NOMO-1 treated with DMSO at 0.1 percent for 48 hours (cell line): ENCODE data around the gene ATAD2B.
"Not testable (repeated sequence)": the region's sequence is repeated elsewhere in the genome, so short reads cannot be mapped to it uniquely, and the experiment has no call there.

ENCODE experiments used
- DNase-seq: peaks from one replicate; lab custom pipeline; 2025; ENCODE audit not compliant: unreplicated experiment; lab: John Stamatoyannopoulos, UW

The ATAD2B gene

DNA sequence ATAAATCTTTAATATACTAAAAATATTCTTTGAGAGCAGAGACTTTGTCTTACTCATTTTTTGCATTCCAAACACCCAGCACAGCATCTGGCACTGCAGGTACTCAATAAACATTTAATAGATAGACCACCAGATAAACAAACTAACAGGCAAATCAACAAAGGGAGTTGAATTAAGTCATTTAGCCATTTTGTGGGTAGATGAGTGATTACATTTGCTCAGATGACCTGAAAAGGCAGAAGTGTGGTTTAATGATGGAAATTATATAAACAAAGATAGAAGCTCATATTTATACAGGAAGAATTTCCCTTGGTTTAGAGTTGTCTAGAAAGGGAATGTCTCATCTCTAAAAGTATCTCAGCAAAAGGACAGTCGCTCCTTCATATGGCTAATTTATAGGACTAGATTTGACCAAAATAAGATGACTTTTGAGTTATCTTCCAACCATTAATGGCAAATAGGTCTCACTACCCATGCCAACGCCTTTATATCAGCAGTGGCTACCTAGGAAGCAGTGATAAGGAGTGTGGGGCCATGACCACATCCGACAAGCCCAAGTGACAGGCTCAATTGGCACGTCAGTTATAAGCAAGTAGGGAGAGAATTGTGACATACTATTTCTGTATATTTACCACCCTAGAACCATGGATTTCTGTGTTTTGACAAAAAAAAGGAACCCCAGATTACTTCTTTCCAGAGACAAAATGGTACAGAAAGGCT lies 173.5 kb downstream of the ATAD2B start:
- DNase-seq = no peak

- no peak for DNase-seq
Measured at GRCh38 chr2:23751747-23752265, 175.1 kb downstream of the ATAD2B start.

GRCh38 chr2:23746141-23746863 lies 180.6 kb downstream of the ATAD2B start:
- no peak for DNase-seq

DNA sequence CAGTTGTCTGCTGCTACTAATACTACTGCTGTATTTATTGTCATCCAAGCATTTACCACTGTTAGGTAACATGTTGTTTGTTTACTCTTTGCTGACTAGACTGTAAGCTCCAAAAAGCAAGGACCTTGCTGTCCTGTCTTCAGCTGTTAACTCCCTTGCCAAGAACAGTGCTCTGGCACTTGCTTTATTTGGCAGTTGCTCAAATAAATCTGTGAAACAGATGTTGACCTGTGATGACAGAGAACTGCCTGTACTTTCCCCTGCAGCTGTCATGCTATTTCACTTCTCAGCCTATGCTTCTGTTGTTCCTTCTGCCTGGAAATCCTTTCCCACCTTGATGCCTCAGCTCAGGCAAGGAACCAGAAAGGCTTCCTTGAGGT lies 181.2 kb downstream of the ATAD2B start:
- no peak for DNase-seq

GRCh38 chr2:23745068-23745725 lies 181.7 kb downstream of the ATAD2B start:
- DNase-seq = no peak

DNA sequence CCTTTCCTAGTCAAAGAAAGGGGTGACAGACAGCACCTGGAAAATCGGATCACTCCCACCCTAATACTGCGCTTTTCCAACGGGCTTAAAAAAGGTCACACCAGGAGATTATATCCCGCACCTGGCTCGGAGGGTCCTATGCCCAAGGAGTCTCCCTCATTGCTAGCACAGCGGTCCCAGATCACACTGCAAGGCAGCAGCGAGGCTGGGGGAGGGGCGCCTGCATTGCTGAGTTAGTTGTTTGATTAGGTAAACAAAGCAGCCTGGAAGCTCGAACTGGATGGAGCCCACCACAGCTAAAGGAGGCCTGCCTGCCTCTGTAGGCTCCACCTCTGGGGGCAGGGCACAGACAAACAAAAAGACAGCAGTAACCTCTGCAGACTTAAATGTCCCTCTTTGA lies 190.1 kb downstream of the ATAD2B start:
- not testable (repeated sequence) for DNase-seq

DNA sequence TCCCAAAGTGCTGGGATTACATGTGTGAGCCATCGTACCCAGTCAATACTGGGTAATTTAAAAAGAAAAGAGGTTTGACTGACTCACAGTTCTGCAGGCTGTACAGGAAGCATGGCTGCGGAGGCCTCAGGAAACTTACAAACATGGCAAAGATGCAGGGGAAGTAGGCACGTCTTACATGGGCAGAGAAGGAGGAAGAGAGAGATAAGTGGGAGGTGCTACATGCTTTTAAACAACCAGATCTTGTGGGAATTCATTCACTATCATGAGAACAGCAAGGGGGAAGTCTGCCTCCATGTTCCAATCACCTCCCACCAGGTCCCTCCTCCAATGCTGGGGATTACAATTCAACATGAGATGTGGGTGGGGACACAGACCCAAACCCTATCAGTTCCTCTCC lies 192.5 kb downstream of the ATAD2B start:
- DNase-seq = no peak

GRCh38 chr2:23723029-23723428 lies 203.9 kb downstream of the ATAD2B start:
- DNase-seq = not testable (repeated sequence)

- DNase-seq = no peak
Measured at GRCh38 chr2:23722255-23722654, 204.7 kb downstream of the ATAD2B start.

DNA sequence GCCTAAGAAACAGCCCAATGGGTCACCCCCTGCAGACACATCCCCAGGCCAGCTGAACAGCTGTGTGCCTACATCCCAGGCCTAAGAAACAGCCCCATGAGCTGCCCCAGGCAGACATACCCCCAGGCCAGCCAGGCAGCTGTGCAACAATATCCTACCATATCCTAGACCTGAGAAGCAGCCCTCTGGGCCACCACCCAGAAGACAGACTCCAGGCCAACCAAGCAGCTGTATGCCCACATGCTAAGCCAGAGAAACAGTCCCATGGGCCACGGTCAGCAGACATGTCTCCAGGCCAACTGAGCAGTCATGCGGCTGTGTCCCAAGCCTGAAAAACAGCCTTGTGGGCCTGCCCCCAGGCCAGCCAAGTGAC lies 205.5 kb downstream of the ATAD2B start:
- no peak for DNase-seq

DNA sequence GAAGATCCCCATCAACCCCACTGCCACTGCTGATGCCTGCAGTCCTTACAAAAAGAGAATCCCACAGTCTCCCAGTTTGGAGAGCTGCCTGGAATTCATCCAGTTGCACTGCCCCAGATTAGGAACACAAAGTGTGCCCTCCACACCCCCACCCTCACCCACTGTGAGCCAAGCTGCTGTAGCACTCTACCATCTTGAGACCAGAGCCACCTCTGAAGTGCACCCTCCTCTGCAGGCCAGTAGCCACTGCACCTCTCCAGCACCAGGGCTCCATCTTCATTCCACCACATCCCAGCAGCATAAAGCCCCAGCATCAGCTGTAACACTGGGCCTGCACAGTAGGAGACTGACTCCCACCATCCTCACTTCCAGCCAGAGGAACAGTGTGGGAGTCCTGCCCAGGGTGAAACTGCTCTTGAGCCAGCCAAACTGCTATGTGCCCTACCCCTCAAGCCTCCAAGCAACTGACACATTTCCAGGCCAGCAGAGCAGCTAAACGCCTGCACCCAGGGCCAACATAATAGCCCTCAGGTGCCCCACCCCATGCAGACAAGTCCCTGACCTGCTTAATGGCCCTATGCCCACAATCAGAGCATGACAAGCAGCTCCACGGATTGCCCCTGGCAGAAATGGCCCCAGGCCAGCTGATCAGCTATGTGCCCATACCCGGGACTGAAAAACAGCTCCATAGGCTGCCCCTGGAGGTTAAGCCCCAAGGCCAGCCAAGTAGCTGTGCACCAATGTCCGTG lies 206.0 kb downstream of the ATAD2B start:
- no peak for DNase-seq

GRCh38 chr2:23719716-23720115 lies 207.2 kb downstream of the ATAD2B start:
- DNase-seq = no peak

DNA sequence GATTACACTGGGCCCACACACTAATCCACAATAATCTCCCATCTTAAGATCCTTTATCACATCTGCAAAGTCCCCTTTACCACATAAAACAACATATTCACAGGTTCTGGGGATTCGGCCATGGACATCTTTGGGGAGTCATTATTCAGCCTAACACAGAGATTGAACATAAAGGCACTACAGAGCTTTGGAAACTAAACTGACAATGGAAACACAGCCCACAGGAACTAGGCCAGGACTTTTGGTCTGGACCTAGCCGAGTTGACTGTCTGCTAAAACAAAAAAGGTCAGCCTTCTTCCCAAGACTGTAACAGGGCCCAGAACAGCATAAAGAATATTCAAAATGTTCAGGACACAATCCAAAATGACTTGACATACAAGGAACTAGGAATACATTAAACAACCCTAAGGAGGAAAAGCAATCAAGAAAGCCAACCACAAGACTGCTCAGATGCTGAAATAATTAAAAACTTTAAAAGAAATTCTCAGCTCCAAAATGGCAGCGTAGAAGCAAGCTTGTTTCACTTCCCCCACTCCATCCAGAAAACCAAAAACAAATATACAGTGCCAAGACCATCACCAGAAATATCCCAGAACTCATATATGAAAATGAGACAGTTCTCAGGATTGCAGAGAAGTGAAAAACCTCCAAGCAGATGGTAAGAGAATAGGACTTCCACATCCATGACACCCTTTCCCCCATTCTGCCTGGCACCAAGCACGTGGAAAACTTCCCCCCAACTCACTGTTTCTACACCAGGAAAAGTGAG lies 207.8 kb downstream of the ATAD2B start:
- DNase-seq = no peak

DNA sequence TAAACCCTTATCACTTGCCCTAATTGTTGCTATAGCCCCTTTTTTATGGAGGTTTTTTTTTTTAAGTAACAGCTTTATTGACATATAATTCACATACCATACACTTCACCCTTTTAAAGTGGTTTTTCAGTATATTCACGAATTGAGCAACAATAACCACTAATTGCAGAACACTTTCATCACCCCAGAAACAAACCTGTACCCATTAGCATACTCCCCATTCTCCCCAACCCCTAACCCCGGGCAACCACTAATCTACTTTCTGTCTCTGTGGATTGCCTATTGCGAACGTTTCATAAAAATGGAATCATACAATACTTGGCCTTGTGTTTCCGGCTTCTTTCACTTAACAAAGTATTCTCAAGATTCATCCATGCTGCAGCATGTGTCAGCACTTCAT lies 213.6 kb downstream of the ATAD2B start:
- DNase-seq = no peak

DNA sequence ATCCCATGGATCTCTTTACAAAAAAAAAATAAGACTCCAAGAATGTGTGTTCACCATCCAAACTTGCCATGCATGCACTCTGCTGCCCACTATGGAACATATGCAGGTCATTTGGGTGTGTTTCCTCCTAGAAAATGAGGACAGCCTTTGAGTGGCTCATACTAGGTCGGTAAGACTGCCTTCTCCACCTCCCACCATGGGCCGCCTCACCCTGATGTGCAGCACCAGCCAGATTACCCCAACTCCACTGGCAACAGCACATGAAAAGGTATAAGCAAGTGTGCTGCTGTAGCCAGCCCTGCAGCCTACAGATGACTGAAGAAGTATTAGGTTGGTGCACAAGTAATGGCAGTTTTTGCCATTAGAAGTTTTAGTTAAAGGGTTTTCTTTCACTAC lies 214.2 kb downstream of the ATAD2B start:
- no peak for DNase-seq

- no peak for DNase-seq
Measured at GRCh38 chr2:23711979-23712755, 214.8 kb downstream of the ATAD2B start.

DNA sequence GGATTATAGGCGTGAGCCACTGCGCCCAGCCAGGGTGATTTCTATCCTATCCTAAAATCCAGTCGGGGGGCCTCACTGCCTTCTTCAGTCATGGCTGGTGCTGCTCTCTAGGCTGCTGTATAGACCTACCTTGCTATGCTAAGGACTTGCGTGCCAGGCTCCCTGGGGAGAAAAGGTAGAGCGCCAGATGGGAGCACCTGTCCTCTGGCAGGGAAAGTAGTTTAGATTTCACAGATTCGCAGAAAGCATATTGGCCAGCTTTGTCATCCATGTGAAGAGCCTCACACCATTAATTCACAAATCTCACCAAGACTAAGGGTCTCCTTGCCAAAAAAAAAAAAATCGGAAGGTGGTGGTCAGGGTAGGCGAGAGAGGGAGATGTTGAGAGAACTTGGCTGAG lies 217.6 kb downstream of the ATAD2B start:
- DNase-seq = no peak

DNA sequence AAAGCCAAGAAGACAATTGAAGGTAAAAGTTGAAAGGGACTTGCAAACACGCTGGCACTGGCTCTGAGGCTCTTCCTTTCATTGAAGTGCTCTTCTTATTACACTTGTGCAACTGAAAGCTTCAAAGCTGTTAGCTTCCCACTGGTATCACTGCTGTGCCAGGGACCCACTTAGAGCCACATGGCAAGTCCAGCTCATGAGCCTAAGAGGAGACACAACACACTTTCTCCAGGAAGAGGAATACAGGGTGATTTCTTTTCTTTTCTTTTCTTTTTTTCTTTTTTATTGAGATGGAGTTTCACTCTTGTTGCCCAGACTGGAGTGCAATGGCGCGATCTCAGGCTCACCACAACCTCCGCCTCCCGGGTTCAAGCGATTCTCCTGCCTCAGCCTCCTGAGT lies 218.2 kb downstream of the ATAD2B start:
- DNase-seq = no peak

DNA sequence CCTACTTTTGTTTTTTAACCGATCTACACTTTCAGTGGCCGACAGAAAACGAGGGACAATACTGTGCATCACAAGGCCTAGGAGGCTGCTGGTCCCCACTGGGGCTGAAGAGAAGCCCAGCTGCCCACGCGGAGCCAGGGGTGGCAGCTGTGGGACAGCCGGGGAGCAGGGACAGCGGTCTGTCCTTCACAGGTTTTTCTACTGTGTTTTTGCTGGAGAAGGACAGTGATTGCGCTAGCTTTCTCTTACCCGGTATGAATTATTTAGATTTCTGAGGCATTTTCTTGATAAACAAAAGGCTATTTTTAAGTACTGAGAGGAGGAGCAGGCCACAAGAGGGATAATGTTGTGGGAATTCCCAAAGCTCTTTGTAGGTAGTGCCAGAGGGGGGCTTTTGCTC lies 219.8 kb downstream of the ATAD2B start:
- no peak for DNase-seq

GRCh38 chr2:23706613-23707078 lies 220.3 kb downstream of the ATAD2B start:
- no peak for DNase-seq
